IMR-90 (cell line): ENCODE data around the gene KIAA0232.

Source experiments
- BHLHE40 ChIP-seq: fragments of 150-350 bp; IDR thresholded peaks from 2 replicates; pipeline ENCODE4 v1.6.1; 2016; ENCODE audit warnings: mild to moderate bottlenecking, low read depth, low read length
- CEBPB ChIP-seq: IDR thresholded peaks from 2 replicates; pipeline ENCODE4 v1.6.1; 2012; ENCODE audit warnings: low read depth, low read length, improper control_type of control experiment
- CHD1 ChIP-seq: IDR thresholded peaks from 2 replicates; pipeline ENCODE4 v1.6.1; 2012; ENCODE audit warnings: low read depth, low read length, improper control_type of control experiment
- CTCF ChIP-seq: conservative IDR thresholded peaks from 2 replicates; pipeline ENCODE4 v1.5.1; 2012; ENCODE audit warnings: mild to moderate bottlenecking, low read depth, low read length, improper control_type of control experiment
- ELK1 ChIP-seq: fragments of 150-350 bp; IDR thresholded peaks from 2 replicates; pipeline ENCODE4 v1.6.1; 2016; ENCODE audit warnings: low read depth, mild to moderate bottlenecking, low read length, moderate library complexity, borderline replicate concordance
- FOS ChIP-seq: fragments of 150-350 bp; IDR thresholded peaks from 2 replicates; pipeline ENCODE4 v1.6.1; 2016; ENCODE audit warnings: low read depth, low read length
- MAFK ChIP-seq: IDR thresholded peaks from 2 replicates; pipeline ENCODE4 v1.6.1; 2012; ENCODE audit warnings: low read depth, low read length, improper control_type of control experiment
- MAZ ChIP-seq: IDR thresholded peaks from 2 replicates; pipeline ENCODE4 v1.6.1; 2012; ENCODE audit warnings: low read depth, mild to moderate bottlenecking, low read length, improper control_type of control experiment, moderate library complexity, borderline replicate concordance
- NFE2L2 ChIP-seq: fragments of 150-350 bp; IDR thresholded peaks from 2 replicates; pipeline ENCODE4 v1.6.1; 2016; ENCODE audit warnings: low read depth, mild to moderate bottlenecking, low read length
- POLR2A ChIP-seq: IDR thresholded peaks from 2 replicates; pipeline ENCODE4 v1.6.1; 2012; ENCODE audit warnings: mild to moderate bottlenecking, low read depth, low read length
- RAD21 ChIP-seq: IDR thresholded peaks from 2 replicates; pipeline ENCODE4 v1.6.1; 2012; ENCODE audit warnings: low read length, improper control_type of control experiment
- RFX5 ChIP-seq: IDR thresholded peaks from 2 replicates; pipeline ENCODE4 v1.8.0; 2012; ENCODE audit warnings: low read depth, mild to moderate bottlenecking, low read length, moderate library complexity
- SMC3 ChIP-seq: fragments of 150-350 bp; IDR thresholded peaks from 2 replicates; pipeline ENCODE4 v1.6.1; 2016; ENCODE audit warnings: low read depth, mild to moderate bottlenecking, antibody characterized with exemption, low read length, moderate library complexity
- USF2 ChIP-seq: fragments of 150-350 bp; IDR thresholded peaks from 2 replicates; pipeline ENCODE4 v1.6.1; 2017; ENCODE audit warnings: mild to moderate bottlenecking, antibody characterized with exemption, low read length, low read depth

DNA sequence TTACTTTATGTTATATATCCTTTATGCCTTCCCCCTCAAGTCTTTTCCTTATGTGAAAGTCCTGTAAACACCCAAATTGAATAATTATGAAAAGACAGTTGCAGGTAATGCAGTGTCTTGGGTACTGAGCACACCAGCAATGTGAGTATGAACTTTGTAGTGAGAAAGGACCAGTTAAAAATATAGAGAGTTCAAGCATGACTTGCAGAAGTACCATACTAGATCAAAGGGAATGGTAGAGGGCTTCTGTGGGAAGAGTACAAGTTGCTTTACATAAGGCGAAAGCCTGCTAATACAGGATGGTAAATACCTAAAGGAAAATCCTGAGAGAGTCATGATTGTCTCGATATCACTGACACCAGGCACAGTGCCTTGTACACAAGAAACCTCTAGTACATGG, 25.7 kb downstream of the KIAA0232 start:
- TF ChIP-seq CEBPB = no peak
- no peak for TF ChIP-seq MAFK
- TF ChIP-seq CTCF = no peak
- TF ChIP-seq NFE2L2 = no peak
- no peak for TF ChIP-seq POLR2A
- TF ChIP-seq RAD21 = no peak
- no peak for TF ChIP-seq MAZ
- no peak for TF ChIP-seq SMC3
- no peak for TF ChIP-seq USF2
- no peak for TF ChIP-seq ELK1
- TF ChIP-seq RFX5 = no peak
- no peak for TF ChIP-seq CHD1
- no peak for TF ChIP-seq BHLHE40
- TF ChIP-seq FOS = no peak
